Cortex of kidney (tissue), 1 donor: ENCODE results near the gene NKAIN4.

Source experiments
- DNase-seq: peaks from one replicate; lab custom pipeline; 2025; lab: John Stamatoyannopoulos, UW

Gene NKAIN4

GRCh38 chr20:63254232-63254605 is at the start of gene NKAIN4:
TSS of gene NKAIN4 (minus strand) at chr20:63254463. CDS start at chr20:63254450, 13 bp downstream.
- DNase-seq = no peak

- DNase-seq = no peak
Measured at GRCh38 chr20:63303095-63303666, 48.9 kb upstream of the NKAIN4 start.

DNA sequence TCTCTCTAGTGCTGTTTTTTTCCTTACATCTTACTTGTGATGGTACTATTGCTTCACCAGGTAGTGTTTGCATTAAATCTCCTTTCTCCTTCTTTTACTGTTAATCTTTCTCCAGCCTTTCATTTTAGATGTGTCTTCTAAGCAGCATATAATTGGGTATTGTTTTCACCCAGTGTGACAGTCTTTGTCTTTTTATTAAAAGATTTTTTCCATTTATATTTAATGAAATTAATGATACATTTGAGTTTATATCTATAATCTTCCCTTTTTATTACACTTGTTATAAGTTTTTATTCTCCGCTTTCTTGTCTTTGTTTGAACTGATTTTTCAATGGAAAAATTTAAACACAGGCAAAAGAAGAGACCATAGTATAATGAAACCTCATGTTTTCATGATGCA is 47.4 kb upstream of the NKAIN4 start:
- no peak for DNase-seq

- DNase-seq = no peak
Measured at GRCh38 chr20:63298731-63299312, 44.6 kb upstream of the NKAIN4 start.

- DNase-seq = no peak
Measured at GRCh38 chr20:63297796-63298572, 43.7 kb upstream of the NKAIN4 start.

DNA sequence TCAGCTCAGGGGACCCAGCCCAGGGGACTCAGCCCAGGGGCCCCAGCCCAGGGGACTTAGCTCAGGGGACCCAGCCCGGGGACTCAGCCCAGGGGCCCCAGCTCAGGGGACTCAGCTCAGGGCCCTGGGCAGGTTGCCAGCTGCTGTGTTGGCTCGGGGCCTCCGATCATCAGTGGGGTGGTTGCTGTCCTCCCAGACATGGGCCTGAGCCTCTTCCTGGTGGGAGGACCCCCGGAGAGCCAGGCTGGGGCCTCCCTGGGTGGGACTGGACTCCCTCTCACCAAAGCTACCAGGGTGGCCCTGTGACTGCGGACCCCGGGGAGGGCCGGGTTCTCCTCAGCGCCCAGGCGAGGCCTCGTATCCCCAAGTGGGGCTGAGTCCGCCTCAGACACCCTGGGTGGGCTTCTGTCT is 43.1 kb upstream of the NKAIN4 start:
- no peak for DNase-seq

DNA sequence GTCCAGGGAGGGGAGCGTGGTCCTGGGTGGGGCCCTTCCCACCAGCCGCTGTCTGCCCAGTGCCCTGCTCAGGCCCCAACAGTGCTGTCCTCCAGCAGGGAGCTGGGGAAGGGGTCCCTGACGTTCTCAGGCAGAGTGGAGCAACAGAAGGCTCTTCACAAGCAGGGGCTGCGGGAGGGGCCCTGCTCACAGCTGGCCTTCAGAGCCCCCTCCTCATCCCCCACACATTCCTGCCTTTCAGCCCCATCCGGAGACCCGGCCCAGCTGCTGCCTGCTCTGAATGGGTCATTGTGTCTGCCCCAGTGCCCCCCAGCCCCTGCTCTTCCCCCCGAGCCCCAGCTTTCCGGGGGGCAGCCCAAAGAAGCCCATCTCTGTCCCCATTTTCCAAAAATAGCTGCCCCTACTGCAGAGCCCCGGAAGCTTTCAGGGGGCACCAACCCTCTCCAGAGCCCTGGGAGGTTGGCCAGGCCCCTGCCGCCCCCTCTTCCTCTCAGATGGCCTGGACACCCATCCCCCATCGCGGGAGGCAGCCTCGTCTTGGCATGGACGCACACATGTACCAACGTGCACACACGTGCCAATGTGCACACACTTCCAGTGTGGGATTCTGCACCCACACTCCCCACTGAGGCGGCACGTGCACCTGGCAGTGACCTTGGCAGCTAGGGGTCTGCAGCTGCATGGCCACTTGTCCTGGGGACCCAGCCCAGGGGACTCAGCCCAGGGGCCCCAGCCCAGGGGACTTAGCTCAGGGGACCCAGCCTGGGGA is 42.5 kb upstream of the NKAIN4 start:
- DNase-seq = no peak

GRCh38 chr20:63295846-63296245 is 41.6 kb upstream of the NKAIN4 start:
- no peak for DNase-seq

GRCh38 chr20:63295422-63295821 is 41.2 kb upstream of the NKAIN4 start:
- no peak for DNase-seq

DNA sequence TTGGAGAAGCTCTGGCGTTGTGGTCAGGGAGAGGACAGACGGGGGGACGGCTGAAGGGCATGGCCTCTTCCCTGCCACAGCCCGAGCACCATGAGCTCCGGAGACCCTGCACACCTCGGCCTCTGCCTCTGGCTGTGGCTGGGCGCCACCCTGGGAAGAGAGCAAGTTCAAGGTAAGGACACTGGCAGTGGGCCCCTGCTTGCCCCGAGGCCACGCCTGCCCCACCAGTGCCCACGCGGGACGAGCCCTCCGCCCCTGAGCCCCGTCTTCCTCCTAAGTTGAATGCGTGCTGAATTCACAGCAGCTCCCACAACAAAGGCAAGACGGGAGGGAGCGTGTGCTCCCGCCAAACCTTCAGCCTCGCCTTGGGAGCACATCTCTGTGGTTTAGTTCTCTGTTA is 40.8 kb upstream of the NKAIN4 start:
- DNase-seq = no peak

GRCh38 chr20:63294536-63294900 is 40.3 kb upstream of the NKAIN4 start:
- no peak for DNase-seq

DNA sequence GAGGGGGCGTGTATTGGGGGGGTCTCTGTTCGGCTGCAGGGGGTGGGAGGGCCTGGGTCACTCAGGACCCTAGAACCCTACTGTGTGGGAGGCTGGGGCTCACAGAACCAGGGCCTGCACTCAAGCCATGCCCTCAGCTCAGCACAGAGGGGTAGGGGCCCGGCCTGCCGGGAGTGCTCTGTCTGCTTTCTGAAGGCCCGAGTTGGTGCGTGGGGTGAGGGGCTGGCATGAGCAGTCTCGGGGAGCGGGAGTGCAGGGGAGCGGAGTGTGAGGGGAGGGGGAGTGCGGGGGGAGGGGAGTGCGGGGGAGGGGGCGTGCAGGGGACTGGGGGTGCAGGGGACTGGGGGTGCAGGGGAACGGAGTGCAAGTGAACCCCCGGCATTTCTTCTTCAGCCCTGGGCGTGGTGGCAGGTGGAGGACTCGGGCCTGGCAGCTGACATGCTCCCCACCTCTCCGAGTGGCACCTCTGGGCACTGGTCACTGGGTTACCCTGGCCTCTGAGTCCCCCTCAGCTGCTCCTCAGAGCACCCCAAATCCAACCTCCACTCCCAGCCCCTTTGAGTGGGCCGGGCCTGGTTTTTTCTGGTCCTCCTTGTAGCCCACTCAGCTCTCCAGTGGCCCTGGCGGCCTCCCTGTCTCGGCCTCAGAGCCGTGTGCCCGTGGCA is 39.7 kb upstream of the NKAIN4 start:
- no peak for DNase-seq

- DNase-seq = no peak
Measured at GRCh38 chr20:63293456-63293855, 39.2 kb upstream of the NKAIN4 start.

DNA sequence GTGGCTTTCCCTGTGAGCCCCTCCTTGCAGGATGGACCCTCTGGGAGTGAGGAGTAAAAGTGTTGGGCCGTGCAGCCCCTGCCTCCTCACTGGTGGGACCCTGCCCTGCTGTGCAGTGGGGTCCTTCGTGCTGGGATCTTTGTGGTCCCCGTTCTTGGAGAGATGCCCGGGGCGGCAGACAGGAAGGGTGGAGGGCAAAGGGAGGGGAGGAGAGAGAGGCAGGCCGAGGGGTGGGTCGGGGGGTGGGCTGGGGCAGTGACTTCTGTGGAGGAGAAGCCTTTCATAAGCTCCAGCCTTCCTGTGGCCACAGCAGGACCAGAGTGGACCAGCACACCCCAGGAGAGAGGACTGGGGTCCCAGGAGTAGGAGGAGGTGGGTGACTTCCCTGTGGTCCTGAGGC is 38.6 kb upstream of the NKAIN4 start, which contains the start of gene COL20A1:
Gene COL20A1 (plus strand): TSS at position 283 of the 400 bp plus-strand sequence. CDS start 1,922 bp downstream, outside the sequence.
- no peak for DNase-seq

DNA sequence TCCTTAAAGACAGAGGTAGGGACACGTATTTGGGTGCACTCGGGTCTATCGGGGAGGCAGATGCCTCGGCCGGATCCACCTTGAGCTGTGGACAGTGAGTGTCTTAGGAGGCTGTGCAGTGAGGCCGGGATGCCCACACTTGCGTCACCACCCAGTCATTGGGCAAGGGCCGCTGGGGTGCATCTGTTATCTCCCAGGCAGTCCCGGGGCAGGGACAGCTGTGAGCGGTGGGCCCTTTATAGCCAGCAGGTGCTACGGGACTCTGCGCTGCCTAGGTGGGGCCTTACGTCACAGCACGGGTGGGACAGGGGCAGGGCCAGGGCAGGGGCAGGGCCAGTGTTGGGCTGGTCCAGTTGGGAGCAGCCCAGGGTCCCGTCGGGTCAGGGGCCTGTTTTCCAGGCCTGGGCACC is 38.0 kb upstream of the NKAIN4 start:
- DNase-seq = no peak

GRCh38 chr20:63291811-63292210 is 37.5 kb upstream of the NKAIN4 start:
- no peak for DNase-seq

GRCh38 chr20:63290677-63291472 is 36.6 kb upstream of the NKAIN4 start:
- no peak for DNase-seq

DNA sequence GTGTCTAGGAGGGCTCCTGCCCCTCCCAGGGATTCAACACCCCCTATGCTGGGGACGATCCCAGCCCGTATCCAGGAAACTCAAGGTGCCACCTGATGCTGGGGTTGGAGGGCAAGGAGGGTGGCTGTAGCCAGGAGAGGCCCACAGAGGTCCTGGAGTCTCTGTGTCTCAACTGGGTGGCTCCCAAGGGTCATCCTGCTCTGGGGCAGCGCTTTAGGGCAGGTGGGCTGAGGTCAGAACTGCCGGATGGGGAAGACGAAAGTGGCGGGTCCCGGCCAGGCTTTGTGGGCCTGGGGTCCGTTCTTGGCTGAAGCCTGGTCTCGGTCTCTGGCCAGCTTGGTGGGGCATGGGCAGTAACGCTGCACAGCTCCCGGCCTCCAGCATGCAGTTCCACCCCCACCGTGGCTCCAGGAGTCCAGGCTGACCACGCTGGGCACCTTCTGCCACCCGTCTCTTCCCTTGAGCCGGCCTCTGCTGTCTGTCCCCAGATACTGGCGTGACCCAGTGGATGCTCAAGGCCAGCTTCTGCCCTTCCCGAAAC is 35.9 kb upstream of the NKAIN4 start:
- DNase-seq = no peak

DNA sequence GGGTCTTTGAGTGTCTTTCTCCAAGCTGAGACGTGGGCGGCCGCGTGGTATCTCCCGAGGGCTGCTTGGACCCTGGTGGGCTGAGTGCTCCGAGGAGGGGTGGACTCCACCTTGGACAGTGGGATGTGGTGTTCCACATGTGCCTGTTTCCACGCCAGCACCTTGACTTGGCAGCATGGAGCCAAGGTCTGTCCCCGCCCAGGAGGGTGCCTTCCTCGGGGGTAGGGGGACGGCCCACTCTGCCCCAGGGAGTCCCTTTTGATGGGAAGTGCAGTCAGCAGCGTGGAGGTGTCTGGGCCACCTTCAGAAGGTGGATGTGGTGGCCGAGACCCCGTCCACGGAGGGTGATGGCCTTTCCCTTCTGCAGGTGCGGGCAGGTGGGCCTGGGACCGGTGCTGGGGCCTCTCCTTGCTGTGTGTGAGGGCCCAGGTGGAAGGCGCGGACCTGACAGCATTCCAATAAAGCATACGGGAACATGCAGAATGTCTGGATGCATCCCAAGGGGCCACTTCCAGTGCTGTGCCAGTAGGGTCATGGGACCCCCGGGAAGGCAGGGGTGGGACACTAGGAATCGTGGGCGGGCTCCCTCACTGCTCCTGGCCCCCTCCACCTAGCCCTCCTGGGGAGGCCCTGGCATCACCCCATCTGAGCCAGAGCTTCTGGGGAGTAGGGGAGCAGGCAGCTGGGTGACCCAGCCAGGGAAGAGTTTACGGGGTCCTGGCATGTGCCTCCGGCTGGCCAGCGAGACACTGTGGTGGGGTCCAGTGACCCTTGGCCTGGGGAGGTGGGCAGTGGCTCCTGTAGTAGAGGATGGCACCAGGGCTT is 35.3 kb upstream of the NKAIN4 start:
- DNase-seq = no peak
